GM12875 (cell line): Measurements from ENCODE around the gene CA10.

Experiments
- H3K4me3 ChIP-seq: one replicate; pipeline ENCODE4 v1.5.1; 2011; ENCODE audit warnings: low read depth, low read length, control low read depth
- TF ChIP-seq, protein P1 (sequence below): IDR thresholded peaks from 2 replicates; pipeline ENCODE4 v1.5.1; 2011; ENCODE audit warnings: low read depth, mild to moderate bottlenecking, control low read depth, inconsistent platforms, low read length, moderate library complexity, borderline replicate concordance; ENCODE audit not compliant: insufficient read depth

CA10 gene

DNA sequence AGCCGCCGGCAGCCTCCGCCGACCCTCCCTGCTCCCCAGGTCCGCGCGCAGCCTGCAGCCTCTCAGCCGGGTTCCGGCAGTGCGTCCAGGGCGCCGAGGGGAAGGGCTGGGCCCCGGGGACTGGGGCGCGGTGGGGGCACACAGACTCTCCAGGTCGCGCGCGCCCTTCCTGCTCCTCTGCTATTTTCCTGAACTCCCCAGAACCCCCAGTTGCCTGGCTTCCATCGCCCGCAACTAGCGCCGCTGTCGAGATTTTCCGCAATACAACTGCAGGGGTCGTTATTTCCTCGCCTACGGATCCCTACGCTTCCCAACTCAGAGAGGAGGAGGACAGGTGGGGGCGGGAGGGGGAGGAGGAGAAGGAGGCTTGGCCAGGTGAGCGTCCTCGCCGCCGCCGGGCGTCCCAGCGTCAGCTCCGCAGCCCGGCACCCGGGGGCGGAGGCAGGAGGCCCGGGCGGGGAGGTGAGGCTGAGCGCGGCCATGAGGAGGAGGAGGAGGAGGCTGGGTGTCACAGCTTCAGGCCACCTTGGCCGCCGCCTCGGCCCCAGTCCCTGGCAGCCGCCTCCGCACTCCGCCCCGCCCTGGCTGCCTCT lies at the start of gene CA10:
Gene CA10 (minus strand): TSS at position 265 of the 593 bp plus-strand sequence.
- TF ChIP-seq, protein P1, sequence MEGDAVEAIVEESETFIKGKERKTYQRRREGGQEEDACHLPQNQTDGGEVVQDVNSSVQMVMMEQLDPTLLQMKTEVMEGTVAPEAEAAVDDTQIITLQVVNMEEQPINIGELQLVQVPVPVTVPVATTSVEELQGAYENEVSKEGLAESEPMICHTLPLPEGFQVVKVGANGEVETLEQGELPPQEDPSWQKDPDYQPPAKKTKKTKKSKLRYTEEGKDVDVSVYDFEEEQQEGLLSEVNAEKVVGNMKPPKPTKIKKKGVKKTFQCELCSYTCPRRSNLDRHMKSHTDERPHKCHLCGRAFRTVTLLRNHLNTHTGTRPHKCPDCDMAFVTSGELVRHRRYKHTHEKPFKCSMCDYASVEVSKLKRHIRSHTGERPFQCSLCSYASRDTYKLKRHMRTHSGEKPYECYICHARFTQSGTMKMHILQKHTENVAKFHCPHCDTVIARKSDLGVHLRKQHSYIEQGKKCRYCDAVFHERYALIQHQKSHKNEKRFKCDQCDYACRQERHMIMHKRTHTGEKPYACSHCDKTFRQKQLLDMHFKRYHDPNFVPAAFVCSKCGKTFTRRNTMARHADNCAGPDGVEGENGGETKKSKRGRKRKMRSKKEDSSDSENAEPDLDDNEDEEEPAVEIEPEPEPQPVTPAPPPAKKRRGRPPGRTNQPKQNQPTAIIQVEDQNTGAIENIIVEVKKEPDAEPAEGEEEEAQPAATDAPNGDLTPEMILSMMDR, result no peak

DNA sequence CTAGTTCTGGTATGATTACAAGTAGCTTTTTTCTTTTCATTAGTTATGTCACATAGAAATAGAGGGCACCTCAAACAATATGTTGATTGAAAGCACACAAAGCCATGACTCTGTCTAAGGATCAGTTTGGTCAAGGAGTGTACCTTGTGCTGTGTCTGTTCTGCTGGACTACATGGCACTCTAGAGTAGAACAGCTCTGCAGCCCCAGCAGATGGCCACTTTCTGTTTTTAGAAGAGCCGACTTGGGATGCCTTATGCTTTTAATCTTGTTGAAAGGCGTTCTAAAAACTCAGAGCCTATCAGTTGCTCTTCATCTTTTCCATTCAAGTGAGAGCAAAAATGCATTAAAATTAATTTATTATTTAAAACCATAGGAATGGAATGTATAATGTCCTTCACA lies 49.3 kb upstream of the CA10 start:
- TF ChIP-seq, protein P1, result no peak
- no peak overlapping the region for H3K4me3 ChIP-seq

More for the DNA sequence above, at the start of gene CA10:
- no peak within 1 kb of the TSS for H3K4me3 ChIP-seq

DNA sequence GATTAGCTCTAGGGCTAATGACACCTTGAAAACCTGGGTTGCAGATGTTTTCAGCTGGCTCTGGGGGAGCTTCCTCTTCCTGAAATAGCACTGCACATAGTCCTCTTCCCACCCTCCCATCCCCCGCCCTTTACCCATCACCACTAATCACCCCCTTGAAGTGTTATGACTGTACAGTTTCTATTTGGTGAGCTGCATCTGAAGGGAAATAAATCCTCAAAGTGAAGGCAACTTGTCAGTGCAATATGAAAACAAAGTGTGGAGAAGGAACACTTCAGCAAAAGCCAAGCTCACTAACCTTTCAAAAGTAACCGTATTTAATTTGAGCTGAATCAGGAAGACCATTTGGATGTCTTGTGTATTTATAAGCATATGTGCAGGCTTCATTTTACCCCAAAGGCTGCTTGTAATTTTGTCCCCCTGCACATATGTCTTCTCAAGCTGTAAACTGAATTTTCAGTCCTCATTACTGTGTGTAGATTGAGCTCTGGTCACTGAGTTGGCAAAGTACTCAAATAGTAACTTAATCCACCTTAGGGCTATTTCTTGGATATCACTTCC lies 44.1 kb upstream of the CA10 start:
- no peak overlapping the region for H3K4me3 ChIP-seq
- TF ChIP-seq, protein P1, result no peak

DNA sequence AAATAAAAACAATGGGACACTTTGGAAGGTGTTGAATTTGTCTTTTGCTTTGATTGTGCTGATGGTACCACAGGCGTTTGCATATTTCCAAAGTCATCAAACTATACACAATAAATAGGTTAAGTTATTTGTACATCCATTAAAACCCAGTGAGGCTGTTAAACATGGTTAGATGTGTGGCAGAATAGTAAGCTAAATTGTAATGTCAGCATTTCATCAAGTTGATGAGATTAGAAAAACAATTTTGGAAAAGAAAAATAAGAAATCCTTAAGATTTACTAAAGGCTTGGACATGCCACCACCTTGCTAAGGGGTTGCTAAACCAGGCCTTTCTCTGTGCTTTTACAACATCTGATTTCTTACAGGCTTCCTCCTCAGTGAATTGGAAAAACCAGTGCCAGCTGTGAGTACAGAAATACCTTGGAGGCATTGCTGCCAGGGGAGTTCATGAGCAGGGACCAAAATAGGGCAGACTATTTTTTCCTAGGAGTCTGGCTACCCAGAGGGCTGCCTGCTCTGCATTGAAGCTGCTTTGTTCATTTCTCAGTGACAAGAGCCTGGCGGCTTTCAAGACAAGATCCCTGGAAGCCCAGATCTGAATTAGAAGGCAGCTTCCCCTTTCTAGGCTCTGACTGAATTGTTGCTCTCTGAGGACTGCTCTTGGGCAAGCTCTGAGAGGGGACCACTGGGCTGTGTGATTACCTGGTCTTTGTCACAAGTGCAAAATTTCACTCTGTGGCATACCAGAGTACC lies 43.4 kb upstream of the CA10 start:
- H3K4me3 ChIP-seq, result no peak overlapping the region
- TF ChIP-seq, protein P1, result no peak

GRCh38 chr17:52191491-52191890 lies 33.0 kb upstream of the CA10 start:
- no peak overlapping the region for H3K4me3 ChIP-seq
- TF ChIP-seq, protein P1, result no peak

DNA sequence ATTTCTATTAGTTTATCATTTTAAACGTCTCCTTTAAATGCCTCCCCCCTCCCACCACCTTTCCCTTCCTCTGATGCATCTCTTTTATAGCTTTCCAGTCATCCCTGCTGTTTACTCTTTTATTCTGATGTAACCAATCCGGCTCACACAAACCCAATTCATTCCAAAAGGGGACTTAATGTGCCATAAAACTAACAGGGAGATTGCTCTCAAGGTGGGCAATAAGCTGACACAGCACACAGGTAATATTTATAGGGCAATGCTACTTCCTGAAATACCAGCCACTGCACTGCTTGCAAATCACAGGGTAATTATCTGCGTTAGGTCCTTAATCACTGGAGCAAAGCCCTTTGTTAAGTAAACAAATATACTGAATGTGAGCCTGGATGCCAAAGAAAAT lies 23.3 kb upstream of the CA10 start:
- TF ChIP-seq, protein P1, result no peak
- H3K4me3 ChIP-seq, result no peak overlapping the region
